HepG2 (cell line): Measurements from ENCODE around the gene KIAA1755. TPM values are rescaled to one million over a fixed set of nuclear protein-coding genes. Genes with fewer than 3 reads are reported as not detected.

ENCODE experiments used
- ATF7 ChIP-seq, 2 experiments: fragments of 450-650 bp in 1 of 2; sonication (generic) in 1 of 2; formaldehyde crosslinking in 1 of 2; IDR thresholded peaks; 2 replicates each; pipeline versions ENCODE4 v1.4.0 to v1.6.1; 2016 to 2020; ENCODE audit warnings: antibody characterized with exemption in 1 of 2, mild to moderate bottlenecking in 1 of 2, missing genetic modification reagents in 1 of 2
- HNRNPLL ChIP-seq: fragments of 200-400 bp; formaldehyde crosslinking; IDR thresholded peaks from 2 replicates; pipeline ENCODE4 v1.6.1; 2017; ENCODE audit warnings: mild to moderate bottlenecking, low read depth, low read length; ENCODE audit not compliant: poor library complexity, severe bottlenecking
- LCORL ChIP-seq, 2 experiments: fragments of 450-650 bp in 1 of 2; sonication (generic) in 1 of 2; formaldehyde crosslinking in 1 of 2; IDR thresholded peaks; 2 replicates each; pipeline versions ENCODE4 v1.5.0 to v1.6.1; 2017 to 2020; ENCODE audit warnings: antibody characterized with exemption in 1 of 2, missing genetic modification reagents in 1 of 2
- ZC3H4 ChIP-seq: sonication (generic); formaldehyde crosslinking; IDR thresholded peaks from 2 replicates; pipeline ENCODE4 v1.4.0; 2020; ENCODE audit warnings: missing genetic modification reagents, borderline replicate concordance
- ZNF282 ChIP-seq: fragments of 450-650 bp; IDR thresholded peaks from 2 replicates; pipeline ENCODE4 v1.6.1; 2018; ENCODE audit not compliant: partially characterized antibody
- ZNF496 ChIP-seq: sonication (generic); formaldehyde crosslinking; IDR thresholded peaks from 2 replicates; pipeline ENCODE4 v1.8.1; 2023; ENCODE audit warnings: mild to moderate bottlenecking, moderate library complexity, missing genetic modification reagents; ENCODE audit not compliant: insufficient replicate concordance
- ZNF547 ChIP-seq: sonication (generic); formaldehyde crosslinking; IDR thresholded peaks from 2 replicates; pipeline ENCODE4 v1.5.1; 2020; ENCODE audit warnings: mild to moderate bottlenecking, missing genetic modification reagents
- polyA plus RNA-seq, 8 experiments: library from polyadenylated mRNA; depleted of rRNA in 3 of 8; stranded (reverse) in 7 of 8; unstranded in 1 of 8; fragments of >200 nt; fragmentation: Illumina TruSeq in 4 of 8; extraction: Trizol in 4 of 8; gene quantifications; 2 replicates each; pipeline versions ENCODE4 v1.2.1 to v1.2.3, GENCODE V29; 2011 to 2016; ENCODE audit warnings: low read depth in 4 of 8, missing spikeins in 1 of 8, mixed read lengths in 1 of 8; ENCODE audit not compliant: insufficient read depth in 1 of 8
- total RNA-seq, 5 experiments: library from RNA; depleted of rRNA; stranded (reverse); fragments of >200 nt; fragmentation: Illumina TruSeq; extraction: Trizol; gene quantifications; 2 replicates each; pipeline ENCODE4 v1.2.3, GENCODE V29; 2016; ENCODE audit warnings: low read depth in 1 of 5
- TF ChIP-seq, protein P1 (sequence below): sonication (generic); formaldehyde crosslinking; IDR thresholded peaks from 2 replicates; pipeline ENCODE4 v1.9.0; 2021; ENCODE audit warnings: missing genetic modification reagents, mild to moderate bottlenecking, borderline replicate concordance
- TF ChIP-seq, protein P2 (sequence below): sonication (generic); formaldehyde crosslinking; IDR thresholded peaks from 2 replicates; pipeline ENCODE4 v1.5.0; 2020; ENCODE audit warnings: missing genetic modification reagents

The KIAA1755 gene
- total and polyA plus RNA-seq, 2 of the 13 experiments (the other 11 are each of a cell fraction or from before 2014, with no cell fraction given), result 0.04 TPM; not detected in 1

DNA sequence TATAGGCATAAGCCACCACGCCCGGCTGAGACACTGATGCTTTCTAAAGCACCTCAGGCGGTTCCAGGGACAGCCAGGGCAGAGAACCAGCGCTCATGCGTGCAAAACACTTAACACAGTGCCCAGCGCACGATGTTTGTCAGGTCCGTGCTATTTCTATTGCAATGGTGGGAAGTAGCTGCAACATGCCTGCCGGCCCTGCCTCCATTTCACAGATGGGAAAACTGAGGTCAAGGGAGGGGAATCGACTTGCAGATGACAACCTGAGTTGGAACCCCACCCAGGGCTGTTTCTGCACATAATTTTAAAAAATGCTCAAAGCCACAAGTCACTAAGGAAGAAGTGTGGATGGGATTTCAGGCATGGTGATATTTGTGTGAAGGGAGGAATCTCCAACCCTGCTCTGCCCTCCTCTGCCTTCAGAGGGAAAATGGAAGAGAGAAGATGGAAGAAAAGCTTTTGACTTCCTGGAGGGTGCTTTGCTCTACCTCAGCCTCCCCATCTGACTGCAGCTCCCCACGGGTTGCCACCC, 39.9 kb downstream of the KIAA1755 start (continued):
- TF ChIP-seq, protein P1, sequence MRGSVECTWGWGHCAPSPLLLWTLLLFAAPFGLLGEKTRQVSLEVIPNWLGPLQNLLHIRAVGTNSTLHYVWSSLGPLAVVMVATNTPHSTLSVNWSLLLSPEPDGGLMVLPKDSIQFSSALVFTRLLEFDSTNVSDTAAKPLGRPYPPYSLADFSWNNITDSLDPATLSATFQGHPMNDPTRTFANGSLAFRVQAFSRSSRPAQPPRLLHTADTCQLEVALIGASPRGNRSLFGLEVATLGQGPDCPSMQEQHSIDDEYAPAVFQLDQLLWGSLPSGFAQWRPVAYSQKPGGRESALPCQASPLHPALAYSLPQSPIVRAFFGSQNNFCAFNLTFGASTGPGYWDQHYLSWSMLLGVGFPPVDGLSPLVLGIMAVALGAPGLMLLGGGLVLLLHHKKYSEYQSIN (CRISPR knock-in tag), result no peak
- TF ChIP-seq ZC3H4 (CRISPR knock-in tag), result no peak
- TF ChIP-seq LCORL (IDR thresholded peaks at IDR 0.05), result no peak
- TF ChIP-seq LCORL (CRISPR knock-in tag; IDR thresholded peaks at IDR 0.05), result no peak
- no peak for TF ChIP-seq ZNF496 (CRISPR knock-in tag)
- peak; percentile 41; the same call in 1 of the 2 replicates for TF ChIP-seq ZNF547 (CRISPR knock-in tag)
- no peak for TF ChIP-seq ZNF282
- no peak for TF ChIP-seq HNRNPLL
- TF ChIP-seq, protein P2, sequence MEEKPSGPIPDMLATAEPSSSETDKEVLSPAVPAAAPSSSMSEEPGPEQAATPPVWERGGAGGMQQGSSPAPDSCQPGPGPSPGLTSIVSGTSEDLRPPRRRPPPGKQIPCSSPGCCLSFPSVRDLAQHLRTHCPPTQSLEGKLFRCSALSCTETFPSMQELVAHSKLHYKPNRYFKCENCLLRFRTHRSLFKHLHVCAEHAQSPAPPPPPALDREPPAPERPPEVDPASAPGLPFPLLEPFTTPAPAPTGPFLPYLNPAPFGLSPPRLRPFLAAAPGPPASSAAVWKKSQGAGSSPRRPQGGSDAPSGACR, result peak; percentile 21; the same call in 1 of the 2 replicates
- TF ChIP-seq ATF7 (IDR thresholded peaks at IDR 0.05), result no peak
- TF ChIP-seq ATF7 (CRISPR knock-in tag; IDR thresholded peaks at IDR 0.05), result 0 out of 2 replicates have a peak, but pooled peaks have one; percentile 21
